HL-60 (cell line): Measurements from ENCODE around the gene NFIX.

Source experiments
- CTCF ChIP-seq: IDR thresholded peaks from one replicate; pipeline ENCODE4 v1.5.1; 2011; ENCODE audit warnings: low read length, control low read depth, inconsistent platforms; ENCODE audit not compliant: insufficient read depth
- POLR2AphosphoS5 ChIP-seq: IDR thresholded peaks from 2 replicates; pipeline ENCODE4 v1.6.1; 2012; ENCODE audit warnings: low read depth

- TF ChIP-seq CTCF (no peak), POLR2AphosphoS5 (no peak)
Observed at GRCh38 chr19:12970070-12970820, 25.0 kb upstream of the NFIX start.
